Measurements from ENCODE around the gene MCTP2. TPM values are rescaled to one million over a fixed set of nuclear protein-coding genes. Genes with fewer than 3 reads are reported as not detected.

The MCTP2 gene
- total RNA-seq, 1 experiment from 2014 or later = 0.19 TPM

GRCh38 chr15:94421706-94422105 lies 190.3 kb downstream of the MCTP2 start:
- POLR2A ChIA-PET (ENCODE audit: low non-redundant PET) = no interaction called here
- CTCF ChIA-PET = no interaction called here
- TF ChIP-seq, protein P1, sequence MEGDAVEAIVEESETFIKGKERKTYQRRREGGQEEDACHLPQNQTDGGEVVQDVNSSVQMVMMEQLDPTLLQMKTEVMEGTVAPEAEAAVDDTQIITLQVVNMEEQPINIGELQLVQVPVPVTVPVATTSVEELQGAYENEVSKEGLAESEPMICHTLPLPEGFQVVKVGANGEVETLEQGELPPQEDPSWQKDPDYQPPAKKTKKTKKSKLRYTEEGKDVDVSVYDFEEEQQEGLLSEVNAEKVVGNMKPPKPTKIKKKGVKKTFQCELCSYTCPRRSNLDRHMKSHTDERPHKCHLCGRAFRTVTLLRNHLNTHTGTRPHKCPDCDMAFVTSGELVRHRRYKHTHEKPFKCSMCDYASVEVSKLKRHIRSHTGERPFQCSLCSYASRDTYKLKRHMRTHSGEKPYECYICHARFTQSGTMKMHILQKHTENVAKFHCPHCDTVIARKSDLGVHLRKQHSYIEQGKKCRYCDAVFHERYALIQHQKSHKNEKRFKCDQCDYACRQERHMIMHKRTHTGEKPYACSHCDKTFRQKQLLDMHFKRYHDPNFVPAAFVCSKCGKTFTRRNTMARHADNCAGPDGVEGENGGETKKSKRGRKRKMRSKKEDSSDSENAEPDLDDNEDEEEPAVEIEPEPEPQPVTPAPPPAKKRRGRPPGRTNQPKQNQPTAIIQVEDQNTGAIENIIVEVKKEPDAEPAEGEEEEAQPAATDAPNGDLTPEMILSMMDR (conservative IDR thresholded peaks at IDR 0.05; ENCODE audit: low read depth, low read length) = no peak
- no peak for TF ChIP-seq EZH2 (IDR thresholded peaks at IDR 0.05; ENCODE audit: borderline replicate concordance, low read depth, low read length, poor library complexity, severe bottlenecking)

GRCh38 chr15:94432279-94432678 lies 200.9 kb downstream of the MCTP2 start:
- Histone ChIP-seq H3K4me3 (ENCODE audit: low read depth, low read length, poor library complexity, severe bottlenecking) (no peak overlapping the region), H3K27me3 (replicated peaks; ENCODE audit: insufficient read depth, low read depth, low read length, poor library complexity) (no peaks in the 10 kb centered on the region), H3K9me3 (ENCODE audit: low read depth, low read length, poor library complexity, severe bottlenecking) (no peaks in the 10 kb centered on the region), H3K4me1 (ENCODE audit: insufficient read depth, low read length, poor library complexity, severe bottlenecking) (no peaks in the 10 kb centered on the region), H3K36me3 (ENCODE audit: insufficient read depth, low read length, poor library complexity, severe bottlenecking) (no peaks in the 10 kb centered on the region), H3K27ac (ENCODE audit: low read depth, low read length, poor library complexity, severe bottlenecking) (no peak overlapping the region)
- ChIA-PET CTCF (no interaction called here), POLR2A (ENCODE audit: low non-redundant PET) (no interaction called here)
- TF ChIP-seq EZH2 (IDR thresholded peaks at IDR 0.05; ENCODE audit: borderline replicate concordance, low read depth, low read length, poor library complexity, severe bottlenecking) = no peak
- TF ChIP-seq, protein P1 (conservative IDR thresholded peaks at IDR 0.05; ENCODE audit: low read depth, low read length) = no peak
- intact Hi-C loops (cut with micrococcal nuclease; ENCODE audit: unreplicated experiment) = no loop called here
- no peak for DNase-seq (ENCODE audit: low spot score)
- no TSS peak for BruUV-seq (replicated peaks)

More at GRCh38 chr15:94421706-94422105, 190.3 kb downstream of the MCTP2 start:
- Histone ChIP-seq H3K27ac (ENCODE audit: low read depth, low read length, poor library complexity, severe bottlenecking) (no peak overlapping the region), H3K4me3 (ENCODE audit: low read depth, low read length, poor library complexity, severe bottlenecking) (no peak overlapping the region), H3K9me3 (ENCODE audit: low read depth, low read length, poor library complexity, severe bottlenecking) (no peaks in the 10 kb centered on the region), H3K36me3 (ENCODE audit: insufficient read depth, low read length, poor library complexity, severe bottlenecking) (no peaks in the 10 kb centered on the region), H3K27me3 (replicated peaks; ENCODE audit: insufficient read depth, low read depth, low read length, poor library complexity) (no peaks in the 10 kb centered on the region), H3K4me1 (ENCODE audit: insufficient read depth, low read length, poor library complexity, severe bottlenecking) (no peaks in the 10 kb centered on the region)
- intact Hi-C loops (cut with micrococcal nuclease; ENCODE audit: unreplicated experiment) = no loop called here
- DNase-seq (ENCODE audit: low spot score) = no peak
- no TSS peak for BruUV-seq (replicated peaks)

GRCh38 chr15:94439158-94439557 lies 207.8 kb downstream of the MCTP2 start:
- H3K4me1 ChIP-seq (ENCODE audit: insufficient read depth, low read length, poor library complexity, severe bottlenecking) = no peaks in the 10 kb centered on the region
- no peak for DNase-seq (ENCODE audit: low spot score)
- no peak overlapping the region for H3K4me3 ChIP-seq (ENCODE audit: low read depth, low read length, poor library complexity, severe bottlenecking)
- no peaks in the 10 kb centered on the region for H3K36me3 ChIP-seq (ENCODE audit: insufficient read depth, low read length, poor library complexity, severe bottlenecking)
- H3K27ac ChIP-seq (ENCODE audit: low read depth, low read length, poor library complexity, severe bottlenecking) = no peak overlapping the region
- ChIA-PET CTCF (no interaction called here), POLR2A (ENCODE audit: low non-redundant PET) (no interaction called here)
- no peak for TF ChIP-seq EZH2 (IDR thresholded peaks at IDR 0.05; ENCODE audit: borderline replicate concordance, low read depth, low read length, poor library complexity, severe bottlenecking)
- TF ChIP-seq, protein P1 (conservative IDR thresholded peaks at IDR 0.05; ENCODE audit: low read depth, low read length) = no peak
- intact Hi-C loops (cut with micrococcal nuclease; ENCODE audit: unreplicated experiment) = no loop called here
- no peaks in the 10 kb centered on the region for H3K27me3 ChIP-seq (replicated peaks; ENCODE audit: insufficient read depth, low read depth, low read length, poor library complexity)
- no peaks in the 10 kb centered on the region for H3K9me3 ChIP-seq (ENCODE audit: low read depth, low read length, poor library complexity, severe bottlenecking)
- no TSS peak for BruUV-seq (replicated peaks)
